ENCODE results near the gene SLK. TPM values are rescaled to one million over a fixed set of nuclear protein-coding genes. Genes with fewer than 3 reads are reported as not detected.

The SLK gene
- total RNA-seq, 4 donors from 2014 or later = 62.2 to 74.7 (median 68.0) TPM

- Histone ChIP-seq H3K27ac (peak overlapping the region in 2 of 4 donors; percentile 9 to 99), H3K27me3 (no peaks in the 10 kb centered on the region), H3K4me3 (peak overlapping the region in 3 of 4 donors; percentile 75 to 99 (median 91)), H3K9me3 (no peaks in the 10 kb centered on the region), H3K4me1 (peaks cover 0 to 46% (median 19%) of the 10 kb centered on the region in 4 donors), H3K36me3 (no peaks in the 10 kb centered on the region)
- TF ChIP-seq CTCF (IDR thresholded peaks at IDR 0.05) (no peak), EP300 (IDR thresholded peaks at IDR 0.05) (no peak), POLR2A (IDR thresholded peaks at IDR 0.05) (no peak)
- no peak for DNase-seq (ENCODE audit: low spot score in 2 of 2)
- WGBS, 2 donors = 6 to 11% methylated on average over 4 of the region's 4 CpGs
Observed at GRCh38 chr10:103969436-103969835, 2.5 kb downstream of the SLK start.

GRCh38 chr10:103969857-103970627, 3.1 kb downstream of the SLK start:
- peak overlapping the region in 2 of 4 donors; percentile 9 to 99 for H3K27ac ChIP-seq
- no peaks in the 10 kb centered on the region for H3K9me3 ChIP-seq
- no peak for DNase-seq (ENCODE audit: low spot score in 2 of 2)
- H3K4me3 ChIP-seq = peak overlapping the region in 3 of 4 donors; percentile 75 to 99 (median 91)
- no peaks in the 10 kb centered on the region for H3K27me3 ChIP-seq
- peaks cover 0 to 46% (median 19%) of the 10 kb centered on the region in 4 donors for H3K4me1 ChIP-seq
- TF ChIP-seq POLR2A (IDR thresholded peaks at IDR 0.05) = no peak
- TF ChIP-seq EP300 (IDR thresholded peaks at IDR 0.05) = no peak
- TF ChIP-seq CTCF (IDR thresholded peaks at IDR 0.05) = no peak
- no peaks in the 10 kb centered on the region for H3K36me3 ChIP-seq
- 54 to 61% methylated on average over 2 of the region's 2 CpGs for WGBS, 2 donors

GRCh38 chr10:103975169-103975568, 8.2 kb downstream of the SLK start:
- Histone ChIP-seq H3K27ac (no peak overlapping the region), H3K4me3 (no peak overlapping the region), H3K4me1 (peaks cover 0 to 28% (median 4%) of the 10 kb centered on the region in 4 donors), H3K9me3 (no peaks in the 10 kb centered on the region), H3K27me3 (no peaks in the 10 kb centered on the region), H3K36me3 (no peaks in the 10 kb centered on the region)
- DNase-seq (ENCODE audit: low spot score in 2 of 2) = no peak
- WGBS, 2 donors = 86 to 91% methylated on average over 1 of the region's 1 CpG
- TF ChIP-seq CTCF (IDR thresholded peaks at IDR 0.05) (no peak), EP300 (IDR thresholded peaks at IDR 0.05) (no peak), POLR2A (IDR thresholded peaks at IDR 0.05) (no peak)

GRCh38 chr10:103977204-103977603, 10.3 kb downstream of the SLK start:
- no peak overlapping the region for H3K4me3 ChIP-seq
- H3K27ac ChIP-seq = no peak overlapping the region
- TF ChIP-seq CTCF (IDR thresholded peaks at IDR 0.05) = no peak
- no peaks in the 10 kb centered on the region for H3K9me3 ChIP-seq
- no peaks in the 10 kb centered on the region for H3K36me3 ChIP-seq
- H3K4me1 ChIP-seq = peaks cover 0 to 12% (median 2%) of the 10 kb centered on the region in 4 donors
- WGBS, 2 donors = 90 to 97% methylated on average over 2 of the region's 2 CpGs
- no peak for DNase-seq (ENCODE audit: low spot score in 2 of 2)
- no peaks in the 10 kb centered on the region for H3K27me3 ChIP-seq

- Histone ChIP-seq H3K4me3 (no peak overlapping the region), H3K36me3 (no peaks in the 10 kb centered on the region), H3K9me3 (no peaks in the 10 kb centered on the region), H3K27me3 (no peaks in the 10 kb centered on the region), H3K4me1 (peaks cover 0 to 27% (median 3%) of the 10 kb centered on the region in 4 donors), H3K27ac (no peak overlapping the region)
- no peak for DNase-seq (ENCODE audit: low spot score in 2 of 2)
- TF ChIP-seq CTCF (IDR thresholded peaks at IDR 0.05) (no peak), EP300 (IDR thresholded peaks at IDR 0.05) (no peak), POLR2A (IDR thresholded peaks at IDR 0.05) (no peak)
- WGBS, 2 donors = 79 to 82% methylated on average over 2 of the region's 2 CpGs
Observed at GRCh38 chr10:103979530-103979929, 12.6 kb downstream of the SLK start.

All from tibial nerve (tissue), 4 donors.